SK-N-SH (cell line): ENCODE data around the gene TMEM223. TPM values are rescaled to one million over a fixed set of nuclear protein-coding genes. Genes with fewer than 3 reads are reported as not detected.

ENCODE experiments used
- CTCF ChIA-PET: fragments of 300-600, 350-600 bp; formaldehyde crosslinking; extraction: SDS; loops from one replicate; lab custom pipeline; 2021; lab: Yijun Ruan, JAX
- POLR2A ChIA-PET: fragments of 350-600 bp; sonication (Branson Sonifier 250); formaldehyde crosslinking; extraction: SDS; loops from one replicate; lab custom pipeline; 2020; ENCODE audit warnings: antibody characterized with exemption, inconsistent platforms; lab: Yijun Ruan, JAX
- DNase-seq: peaks from one replicate; pipeline ENCODE4 v3.0.0; 2012
- H2AFZ ChIP-seq: fragments of 200-600 bp; sonication (generic); 2 replicates; pipeline ENCODE4 v1.8.1; 2016; ENCODE audit warnings: antibody characterized with exemption, mild to moderate bottlenecking, low read depth
- H3F3A ChIP-seq: fragments of 200-600 bp; sonication (generic); replicated peaks from 2 replicates; pipeline ENCODE3; 2016; ENCODE audit warnings: antibody characterized with exemption, mild to moderate bottlenecking; ENCODE audit not compliant: insufficient read depth
- H3K27ac ChIP-seq, 2 experiments: fragments of 200-500 bp in 1 of 2; fragments of 200-600 bp in 1 of 2; sonication (Bioruptor generic) in 1 of 2; sonication (generic), shearing (Covaris generic) in 1 of 2; 2 replicates each; pipeline versions ENCODE4 v1.5.1 to v1.6.1; 2014 to 2016; ENCODE audit warnings: low read depth in 2 of 2, inconsistent platforms in 1 of 2, low read length in 1 of 2, mild to moderate bottlenecking in 1 of 2, mixed read lengths in 1 of 2
- H3K27me3 ChIP-seq: fragments of 200-600 bp; sonication (generic), shearing (Covaris generic); 2 replicates; pipeline ENCODE4 v1.6.1; 2016; ENCODE audit warnings: mixed run types; ENCODE audit not compliant: insufficient read depth
- H3K36me3 ChIP-seq, 2 experiments: fragments of 200-500 bp in 1 of 2; fragments of 200-600 bp in 1 of 2; sonication (Bioruptor generic) in 1 of 2; sonication (generic) in 1 of 2; replicated peaks in 1 of 2; 2 replicates each; pipeline versions ENCODE3 to v1.5.1; 2014 to 2016; ENCODE audit warnings: low read length in 1 of 2, mild to moderate bottlenecking in 1 of 2; ENCODE audit not compliant: insufficient read depth in 2 of 2, control insufficient read depth in 1 of 2
- H3K4me1 ChIP-seq, 2 experiments: fragments of 200-500 bp in 1 of 2; fragments of 200-600 bp in 1 of 2; sonication (Bioruptor generic) in 1 of 2; sonication (generic), shearing (Covaris generic) in 1 of 2; 2 replicates each; pipeline versions ENCODE4 v1.5.1 to v1.6.1; 2014 to 2016; ENCODE audit warnings: low read depth in 1 of 2, low read length in 1 of 2, mixed run types in 1 of 2; ENCODE audit not compliant: insufficient read depth in 2 of 2, control insufficient read depth in 1 of 2
- H3K4me2 ChIP-seq: fragments of 200-600 bp; sonication (generic), shearing (Covaris generic); 2 replicates; pipeline ENCODE4 v1.6.1; 2017; ENCODE audit warnings: mixed run types
- H3K4me3 ChIP-seq, 2 experiments: fragments of 200-500 bp in 1 of 2; fragments of 200-600 bp in 1 of 2; sonication (Bioruptor generic) in 1 of 2; sonication (generic), shearing (Covaris generic) in 1 of 2; 2 replicates each; pipeline versions ENCODE4 v1.5.1 to v1.8.1; 2014 to 2016; ENCODE audit warnings: low read depth in 2 of 2, inconsistent platforms in 1 of 2, low read length in 1 of 2, mild to moderate bottlenecking in 1 of 2, mixed read lengths in 1 of 2, moderate library complexity in 1 of 2
- H3K79me2 ChIP-seq: fragments of 200-600 bp; sonication (generic); 2 replicates; pipeline ENCODE4 v1.8.1; 2017; ENCODE audit warnings: mild to moderate bottlenecking; ENCODE audit not compliant: insufficient read depth
- H3K9ac ChIP-seq: fragments of 200-600 bp; sonication (generic); 2 replicates; pipeline ENCODE4 v1.6.1; 2017; ENCODE audit warnings: mixed run types
- H3K9me2 ChIP-seq: fragments of 200-600 bp; sonication (generic); 2 replicates; pipeline ENCODE4 v1.6.1; 2017; ENCODE audit warnings: mixed run types
- H3K9me3 ChIP-seq: fragments of 200-600 bp; sonication (generic); 2 replicates; pipeline ENCODE4 v1.6.1; 2017; ENCODE audit warnings: mixed run types, mild to moderate bottlenecking, moderate library complexity
- H4K20me1 ChIP-seq: fragments of 200-600 bp; sonication (generic); 2 replicates; pipeline ENCODE4 v1.6.1; 2017; ENCODE audit warnings: mild to moderate bottlenecking, mixed run types; ENCODE audit not compliant: insufficient read depth
- ELF1 ChIP-seq: IDR thresholded peaks from 2 replicates; pipeline ENCODE4 v1.4.0; 2012
- EP300 ChIP-seq, 2 experiments: IDR thresholded peaks; 2 replicates each; pipeline versions ENCODE4 v1.4.0 to v1.6.1; 2012; ENCODE audit warnings: borderline replicate concordance in 1 of 2, low read depth in 1 of 2, low read length in 1 of 2
- EZH2phosphoT487 ChIP-seq: fragments of 200-600 bp; sonication (generic); IDR thresholded peaks from 2 replicates; pipeline ENCODE4 v1.6.1; 2017; ENCODE audit warnings: low read depth, mixed run types, mild to moderate bottlenecking, antibody characterized with exemption, moderate library complexity, borderline replicate concordance
- FOXM1 ChIP-seq: IDR thresholded peaks from 2 replicates; pipeline ENCODE4 v1.4.0; 2012; ENCODE audit warnings: low read depth, mild to moderate bottlenecking
- GATA2 ChIP-seq: sonication (generic); formaldehyde crosslinking; IDR thresholded peaks from 2 replicates; pipeline ENCODE4 v1.5.0; 2020; ENCODE audit warnings: mild to moderate bottlenecking, missing genetic modification reagents
- JUND ChIP-seq: IDR thresholded peaks from 2 replicates; pipeline ENCODE4 v1.4.0; 2012
- NFIC ChIP-seq: IDR thresholded peaks from 2 replicates; pipeline ENCODE4 v1.4.0; 2012; ENCODE audit warnings: borderline replicate concordance
- PBX3 ChIP-seq: IDR thresholded peaks from 2 replicates; pipeline ENCODE4; 2012
- POLR2AphosphoS5 ChIP-seq: IDR thresholded peaks from 2 replicates; pipeline ENCODE4 v1.6.1; 2012; ENCODE audit warnings: low read depth, low read length
- RAD21 ChIP-seq: IDR thresholded peaks from 2 replicates; pipeline ENCODE4 v1.6.1; 2012; ENCODE audit warnings: mild to moderate bottlenecking, low read length
- RFX5 ChIP-seq: IDR thresholded peaks from 2 replicates; pipeline ENCODE4 v1.6.1; 2012; ENCODE audit warnings: mild to moderate bottlenecking, improper control_type of control experiment, low read length
- RXRA ChIP-seq: IDR thresholded peaks from 2 replicates; pipeline ENCODE4 v1.4.0; 2012; ENCODE audit warnings: low read depth, mild to moderate bottlenecking, borderline replicate concordance
- SIN3A ChIP-seq: IDR thresholded peaks from 2 replicates; pipeline ENCODE4 v1.6.1; 2012; ENCODE audit warnings: low read depth, mild to moderate bottlenecking, low read length, moderate library complexity, borderline replicate concordance
- TCF12 ChIP-seq: IDR thresholded peaks from 2 replicates; pipeline ENCODE4 v1.4.0; 2012
- WGBS: methylation state at CpG from one replicate; pipeline ENCODE4 v1.1.6; 2017; ENCODE audit warnings: low lambda C conversion rate; 5-methylcytosine and 5-hydroxymethylcytosine counted together
- polyA plus RNA-seq, 3 experiments: library from polyadenylated mRNA; depleted of rRNA; stranded (reverse); fragments of >200 nt; gene quantifications; 2 replicates each; pipeline ENCODE4 v1.2.3, GENCODE V29; 2012

Gene TMEM223
- polyA plus RNA-seq, 1 of the 3 experiments (the other 2 are of a cell fraction): 30.4 TPM

- TF ChIP-seq RAD21 (no peak), NFIC (no peak), RXRA (no peak), PBX3 (no peak)
- no peak for DNase-seq
- CTCF ChIA-PET: interaction anchor here (1.3 kb wide), 2 partner anchors 10 to 15 kb away, joined by 4 read pairs; no protein-coding TSS in a partner anchor
- Histone ChIP-seq H3K9me2 (no peaks in the 10 kb centered on the region), H3K27ac (no peak overlapping the region), H4K20me1 (peaks cover 16% of the 10 kb centered on the region), H3K4me1 (peaks cover 8 to 16% of the 10 kb centered on the region in 2 experiments), H3K4me3 (no peak overlapping the region), H2AFZ (no peak overlapping the region), H3K79me2 (peaks cover 41% of the 10 kb centered on the region), H3K36me3 (peaks cover 60 to 72% of the 10 kb centered on the region in 2 experiments), H3K9me3 (no peaks in the 10 kb centered on the region), H3K27me3 (no peaks in the 10 kb centered on the region), H3K9ac (no peak overlapping the region), H3F3A (peaks cover 20% of the 10 kb centered on the region), H3K4me2 (no peak overlapping the region)
- WGBS: 95% methylated on average over 3 of the region's 4 CpGs
- POLR2A ChIA-PET: interaction anchor here (0.7 to 1.5 kb wide), 3 partner anchors 14 to 129 kb away, joined by 3 to 5 read pairs (median 4); partner anchors contain the start of genes LBHD1, TMEM179B and UQCC3
Observed at GRCh38 chr11:62801071-62801470, 9.3 kb upstream of the TMEM223 start.

GRCh38 chr11:62799486-62799885, 7.7 kb upstream of the TMEM223 start:
- Histone ChIP-seq H3K9ac (no peak overlapping the region), H3K79me2 (peaks cover 34% of the 10 kb centered on the region), H3K27ac (no peak overlapping the region), H3K9me3 (no peaks in the 10 kb centered on the region), H3K36me3 (peaks cover 75 to 87% of the 10 kb centered on the region in 2 experiments), H3K4me1 (peaks cover 8 to 13% of the 10 kb centered on the region in 2 experiments), H3K9me2 (no peaks in the 10 kb centered on the region), H3K4me3 (no peak overlapping the region), H3K27me3 (no peaks in the 10 kb centered on the region), H4K20me1 (peaks cover 12% of the 10 kb centered on the region; the same call in 1 of the 2 replicates), H3K4me2 (no peak overlapping the region), H2AFZ (no peak overlapping the region), H3F3A (peaks cover 26% of the 10 kb centered on the region)
- ChIA-PET CTCF (no interaction called here), POLR2A (no interaction called here)
- no peak for TF ChIP-seq RFX5
- DNase-seq: no peak
- 100% methylated on average over 2 of the region's 10 CpGs for WGBS

DNA sequence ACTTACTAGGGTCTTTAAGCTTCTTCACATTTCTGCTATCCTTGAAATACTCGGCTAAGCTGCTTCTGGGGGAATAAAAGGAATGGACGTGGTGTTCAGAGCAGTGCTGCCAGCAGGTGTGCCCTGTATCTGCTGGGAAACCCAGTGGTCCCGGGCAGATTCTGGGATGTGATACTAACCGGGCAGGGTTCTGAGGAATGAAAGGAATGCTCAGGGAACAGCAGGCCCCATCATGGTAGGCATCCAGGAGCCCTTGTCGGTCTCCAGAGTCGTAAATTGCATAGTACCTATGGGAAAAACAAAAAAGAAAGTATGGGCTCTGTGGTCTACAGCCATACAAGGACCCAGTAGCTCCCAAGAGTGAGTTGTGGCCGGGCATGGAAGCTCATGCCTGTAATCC, 4.5 kb upstream of the TMEM223 start:
- Histone ChIP-seq H3K4me1 (peaks cover 5 to 6% of the 10 kb centered on the region in 2 experiments; a peak in 3 of 4 replicates), H3K4me2 (no peak overlapping the region), H3F3A (peaks cover 45% of the 10 kb centered on the region), H3K36me3 (peaks cover 74 to 86% of the 10 kb centered on the region in 2 experiments), H3K9ac (no peak overlapping the region), H3K27ac (no peak overlapping the region), H3K9me3 (no peaks in the 10 kb centered on the region), H4K20me1 (no peaks in the 10 kb centered on the region), H3K4me3 (no peak overlapping the region), H2AFZ (no peak overlapping the region), H3K27me3 (no peaks in the 10 kb centered on the region), H3K79me2 (peaks cover 11% of the 10 kb centered on the region)
- ChIA-PET POLR2A (interaction anchor here (0.8 to 0.9 kb wide), 2 partner anchors 10 kb away, joined by 3 to 4 read pairs; partner anchors contain the start of gene NXF1), CTCF (interaction anchor here (0.9 to 4.4 kb wide), 3 partner anchors 10 to 85 kb away, joined by 3 to 25 read pairs (median 4); partner anchors contain the start of genes SLC3A2 and TMEM179B)
- 87% methylated on average over 7 of the region's 7 CpGs for WGBS
- no peak for DNase-seq
- no peak for TF ChIP-seq TCF12
- no peak for TF ChIP-seq POLR2AphosphoS5
- no peak for TF ChIP-seq PBX3
- no peak for TF ChIP-seq GATA2 (CRISPR knock-in tag)
- TF ChIP-seq FOXM1: no peak
- TF ChIP-seq ELF1: no peak
- no peak for TF ChIP-seq RFX5
- no peak for TF ChIP-seq JUND
- TF ChIP-seq RAD21: no peak
- no peak for TF ChIP-seq EP300 (IDR thresholded peaks at IDR 0.05; ENCODE audit: borderline replicate concordance in 1 of 2, low read depth in 1 of 2, low read length in 1 of 2)
- TF ChIP-seq EZH2phosphoT487: no peak
- no peak for TF ChIP-seq SIN3A
- TF ChIP-seq RXRA: no peak
- TF ChIP-seq, all 33 proteins: peak for 0
- no peaks in the 10 kb centered on the region for H3K9me2 ChIP-seq
